Transverse colon (tissue), 4 donors: Measurements from ENCODE around the gene PPP1R14C. TPM values are rescaled to one million over a fixed set of nuclear protein-coding genes. Genes with fewer than 3 reads are reported as not detected.

ENCODE experiments used
- DNase-seq: peaks from one replicate; pipeline ENCODE4 v3.0.0-alpha.2; 2019
- H3K27ac ChIP-seq, 4 donors: fragments of 200-600 bp; sonication (generic); 2 replicates each; pipeline ENCODE4 v1.5.1; 2016 to 2018; ENCODE audit warnings: inconsistent platforms in 4 of 4
- H3K27me3 ChIP-seq: fragments of 200-600 bp; sonication (generic); 2 replicates; pipeline ENCODE4 v1.5.1; 2017; ENCODE audit warnings: inconsistent platforms
- H3K36me3 ChIP-seq, 4 donors: fragments of 200-600 bp; sonication (generic); 2 replicates each; pipeline ENCODE4 v1.5.1; 2017 to 2019; ENCODE audit warnings: inconsistent platforms in 4 of 4
- H3K4me1 ChIP-seq, 4 donors: fragments of 200-600 bp; sonication (generic); 2 replicates each; pipeline ENCODE4 v1.5.1; 2017 to 2020; ENCODE audit warnings: inconsistent platforms in 4 of 4
- H3K4me3 ChIP-seq, 4 donors: fragments of 200-600 bp; sonication (generic); 1 replicate in 1 of 4; 2 replicates in 3 of 4; pipeline versions ENCODE4 v1.5.1 to v1.6.1; 2017 to 2019; ENCODE audit warnings: inconsistent platforms in 4 of 4
- H3K9me3 ChIP-seq, 2 donors: fragments of 200-600 bp; sonication (generic); 2 replicates each; pipeline ENCODE4 v1.5.1; 2017 to 2019; ENCODE audit warnings: inconsistent platforms in 2 of 2
- CTCF ChIP-seq, 5 experiments: fragments of 200-600 bp in 3 of 5; fragments of 450-650 bp in 2 of 5; sonication (generic) in 3 of 5; IDR thresholded peaks; 1 replicate in 2 of 5; 2 replicates in 3 of 5; pipeline ENCODE4 v1.5.1; 2016 to 2017; ENCODE audit warnings: antibody characterized with exemption in 5 of 5, inconsistent platforms in 3 of 5, mild to moderate bottlenecking in 2 of 5, moderate library complexity in 1 of 5
- EP300 ChIP-seq: sonication (generic); formaldehyde crosslinking; IDR thresholded peaks from one replicate; pipeline ENCODE4 v1.6.1; 2017; ENCODE audit warnings: antibody characterized with exemption, low read depth
- POLR2A ChIP-seq: fragments of 450-650 bp; IDR thresholded peaks from one replicate; pipeline ENCODE4 v1.6.1; 2016; ENCODE audit warnings: antibody characterized with exemption, mild to moderate bottlenecking, moderate library complexity
- POLR2AphosphoS5 ChIP-seq, 3 donors: sonication (generic); formaldehyde crosslinking; IDR thresholded peaks; one replicate each; pipeline ENCODE4 v1.6.1; 2016; ENCODE audit warnings: antibody characterized with exemption in 3 of 3
- WGBS, 2 donors: methylation state at CpG; one replicate each; pipeline ENCODE4 v1.1.5; 2018; ENCODE audit warnings: low coverage in 1 of 2; 5-methylcytosine and 5-hydroxymethylcytosine counted together
- in situ Hi-C, 4 donors: fragments of 200-750 bp; cut with MboI; loops; one replicate each; pipeline versions ENCODE4 v1.15.0 to v1.15.1; 2017; ENCODE audit warnings: low sequenced_read_pairs in 3 of 4, low pct_ligation_motif_present in 1 of 4, low pct_unique_long_range_greater_than_20kb in 1 of 4
- intact Hi-C: fragments of 100-400 bp; cut with DNase I; formaldehyde crosslinking; loops from one replicate; pipeline ENCODE4 v1.15.1; 2023; ENCODE audit warnings: low total_unique reads
- total RNA-seq, 4 donors: library from RNA; depleted of rRNA; stranded (reverse); fragments of >200 nt; gene quantifications; one replicate each; pipeline ENCODE4 v1.1.0, GENCODE V29; 2016

The PPP1R14C gene
- total RNA-seq, 4 donors from 2014 or later = 1.2 to 64.5 (median 38.8) TPM

- no peak for DNase-seq
- no peaks in the 10 kb centered on the region for H3K36me3 ChIP-seq
- H3K9me3 ChIP-seq = no peaks in the 10 kb centered on the region
- intact Hi-C loops = no loop called here
- no peaks in the 10 kb centered on the region for H3K27me3 ChIP-seq
- TF ChIP-seq EP300 (no peak), POLR2A (no peak), CTCF (IDR thresholded peaks at IDR 0.05) (no peak), POLR2AphosphoS5 (IDR thresholded peaks at IDR 0.05) (no peak)
- no peak overlapping the region for H3K4me3 ChIP-seq
- in situ Hi-C loops = no loop called here
- peaks cover 0 to 7% (median 2%) of the 10 kb centered on the region in 4 donors for H3K4me1 ChIP-seq
- H3K27ac ChIP-seq = no peak overlapping the region
- WGBS, 2 donors = 73 to 80% methylated on average over 3 of the region's 3 CpGs
Measured at GRCh38 chr6:150224820-150225219, 82.0 kb downstream of the PPP1R14C start.

DNA sequence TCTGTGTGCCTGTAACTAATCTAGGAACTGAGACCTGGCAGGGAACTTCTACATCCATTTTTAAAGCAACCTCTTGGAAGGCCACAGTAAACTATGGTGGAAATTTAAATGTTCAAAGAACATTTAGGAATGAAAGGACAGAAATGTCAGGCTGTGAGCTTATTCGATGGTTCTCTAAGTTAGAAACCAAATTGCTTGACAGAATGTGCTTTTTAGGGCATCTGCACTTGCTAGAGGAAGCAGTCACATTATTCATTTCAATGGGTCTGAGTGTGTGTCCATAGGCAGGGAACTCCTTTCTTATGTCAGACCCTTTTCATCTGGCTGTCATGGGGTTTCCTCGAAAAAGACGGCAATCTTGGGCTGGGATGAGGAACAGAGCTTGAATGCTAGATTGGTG lies 84.4 kb downstream of the PPP1R14C start:
- Histone ChIP-seq H3K9me3 (no peaks in the 10 kb centered on the region), H3K36me3 (no peaks in the 10 kb centered on the region), H3K4me3 (no peak overlapping the region), H3K4me1 (peaks cover 0 to 7% (median 2%) of the 10 kb centered on the region in 4 donors), H3K27ac (no peak overlapping the region), H3K27me3 (no peaks in the 10 kb centered on the region)
- in situ Hi-C loops = no loop called here
- no peak for DNase-seq
- TF ChIP-seq EP300 (no peak), CTCF (IDR thresholded peaks at IDR 0.05) (no peak), POLR2A (no peak), POLR2AphosphoS5 (IDR thresholded peaks at IDR 0.05) (no peak)
- WGBS, 2 donors = 81 to 90% methylated on average over 3 of the region's 3 CpGs
- intact Hi-C loops = no loop called here

- in situ Hi-C loops (no loop called here), intact Hi-C loops (no loop called here)
- no peak for DNase-seq
- H3K36me3 ChIP-seq = no peaks in the 10 kb centered on the region
- no peaks in the 10 kb centered on the region for H3K9me3 ChIP-seq
- TF ChIP-seq CTCF (IDR thresholded peaks at IDR 0.05) (no peak), EP300 (no peak), POLR2AphosphoS5 (IDR thresholded peaks at IDR 0.05) (no peak), POLR2A (no peak)
- H3K27me3 ChIP-seq = no peaks in the 10 kb centered on the region
- H3K27ac ChIP-seq = no peak overlapping the region
- H3K4me3 ChIP-seq = no peak overlapping the region
- H3K4me1 ChIP-seq = peaks cover 0 to 7% (median 2%) of the 10 kb centered on the region in 4 donors
- 74 to 85% methylated on average over 4 to 5 of the region's 5 CpGs for WGBS, 2 donors
Measured at GRCh38 chr6:150228072-150228733, 85.4 kb downstream of the PPP1R14C start.

GRCh38 chr6:150229436-150230163 lies 86.8 kb downstream of the PPP1R14C start:
- TF ChIP-seq CTCF (IDR thresholded peaks at IDR 0.05) (no peak), POLR2A (no peak), POLR2AphosphoS5 (IDR thresholded peaks at IDR 0.05) (no peak), EP300 (no peak)
- intact Hi-C loops = no loop called here
- Histone ChIP-seq H3K27ac (no peak overlapping the region), H3K4me1 (peaks cover 0 to 7% (median 2%) of the 10 kb centered on the region in 4 donors), H3K9me3 (no peaks in the 10 kb centered on the region), H3K4me3 (no peak overlapping the region), H3K27me3 (no peaks in the 10 kb centered on the region), H3K36me3 (no peaks in the 10 kb centered on the region)
- in situ Hi-C loops = no loop called here
- 83 to 93% methylated on average over 6 of the region's 6 CpGs for WGBS, 2 donors
- no peak for DNase-seq
